GM18870 (cell line): ENCODE measurements around the gene KLHL40.

ENCODE experiments used
- ATAC-seq: cut with Tn5 transposase; IDR thresholded peaks from one replicate; pipeline ENCODE4 v1.9.1; 2021; ENCODE audit warnings: moderate library complexity; ENCODE audit not compliant: unreplicated experiment

Gene KLHL40

DNA sequence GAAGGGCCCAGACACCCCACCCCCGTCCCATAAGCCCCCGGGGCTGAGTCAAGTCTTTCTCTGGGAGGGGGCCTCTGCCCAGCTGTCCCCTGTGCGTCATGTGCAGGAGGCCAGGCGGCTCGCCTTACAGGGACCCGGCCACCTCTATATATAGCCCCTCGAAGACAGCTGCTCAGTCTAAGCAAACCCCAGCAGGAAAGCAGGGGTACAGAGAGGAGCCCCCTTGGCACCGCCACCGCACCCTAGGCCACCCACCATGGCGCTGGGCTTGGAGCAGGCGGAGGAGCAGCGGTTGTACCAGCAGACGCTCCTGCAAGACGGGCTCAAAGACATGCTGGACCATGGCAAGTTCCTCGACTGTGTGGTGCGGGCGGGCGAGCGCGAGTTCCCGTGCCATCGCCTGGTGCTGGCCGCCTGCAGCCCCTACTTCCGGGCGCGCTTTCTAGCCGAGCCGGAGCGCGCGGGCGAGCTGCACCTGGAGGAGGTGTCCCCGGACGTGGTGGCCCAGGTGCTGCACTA is at the start of gene KLHL40:
KLHL40 (plus strand) TSS at position 175 of the 519 bp plus-strand sequence; CDS start at position 257, 82 bp downstream.
- ATAC-seq, result no peak

GRCh38 chr3:42637001-42637400 is 48.3 kb upstream of the KLHL40 start:
- ATAC-seq, result no peak

DNA sequence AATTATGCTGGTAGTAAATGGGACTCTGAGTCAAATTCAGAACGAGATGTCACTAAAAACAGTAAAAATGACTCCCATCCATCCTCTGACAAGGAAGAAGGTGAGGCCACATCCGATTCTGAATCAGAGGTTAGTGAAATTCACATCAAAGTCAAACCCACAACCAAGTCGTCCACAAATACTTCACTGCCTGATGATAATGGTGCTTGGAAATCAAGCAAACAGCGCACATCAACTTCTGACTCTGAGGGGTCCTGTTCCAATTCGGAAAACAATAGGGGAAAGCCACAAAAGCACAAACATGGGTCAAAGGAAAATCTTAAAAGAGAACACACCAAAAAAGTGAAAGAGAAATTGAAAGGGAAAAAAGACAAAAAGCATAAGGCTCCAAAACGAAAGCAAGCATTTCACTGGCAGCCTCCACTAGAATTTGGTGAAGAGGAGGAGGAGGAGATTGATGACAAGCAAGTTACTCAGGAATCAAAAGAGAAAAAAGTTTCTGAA is 46.9 kb upstream of the KLHL40 start:
- no peak for ATAC-seq

- ATAC-seq, result no peak
Measured at GRCh38 chr3:42639192-42639591, 46.1 kb upstream of the KLHL40 start.

DNA sequence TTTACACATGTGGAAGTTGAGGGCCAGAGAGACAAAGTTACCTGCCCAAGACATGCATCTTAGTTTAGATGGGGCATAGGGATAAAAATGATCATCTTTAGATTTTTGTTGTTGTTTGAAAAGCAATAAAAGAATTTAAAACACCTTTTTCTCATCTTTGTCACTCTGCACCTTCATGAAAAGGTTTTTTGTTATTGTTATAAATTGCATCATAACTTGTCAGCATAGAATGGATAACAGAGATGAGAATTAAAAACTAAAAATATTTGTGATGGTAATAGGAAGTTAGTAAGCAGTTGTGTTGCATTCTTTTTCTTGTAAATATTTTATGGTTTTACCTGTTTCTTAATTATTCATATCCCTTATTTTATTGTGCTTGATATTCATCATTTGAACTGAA is 45.2 kb upstream of the KLHL40 start:
- no peak for ATAC-seq

GRCh38 chr3:42640771-42641370 is 44.5 kb upstream of the KLHL40 start:
- no peak for ATAC-seq

DNA sequence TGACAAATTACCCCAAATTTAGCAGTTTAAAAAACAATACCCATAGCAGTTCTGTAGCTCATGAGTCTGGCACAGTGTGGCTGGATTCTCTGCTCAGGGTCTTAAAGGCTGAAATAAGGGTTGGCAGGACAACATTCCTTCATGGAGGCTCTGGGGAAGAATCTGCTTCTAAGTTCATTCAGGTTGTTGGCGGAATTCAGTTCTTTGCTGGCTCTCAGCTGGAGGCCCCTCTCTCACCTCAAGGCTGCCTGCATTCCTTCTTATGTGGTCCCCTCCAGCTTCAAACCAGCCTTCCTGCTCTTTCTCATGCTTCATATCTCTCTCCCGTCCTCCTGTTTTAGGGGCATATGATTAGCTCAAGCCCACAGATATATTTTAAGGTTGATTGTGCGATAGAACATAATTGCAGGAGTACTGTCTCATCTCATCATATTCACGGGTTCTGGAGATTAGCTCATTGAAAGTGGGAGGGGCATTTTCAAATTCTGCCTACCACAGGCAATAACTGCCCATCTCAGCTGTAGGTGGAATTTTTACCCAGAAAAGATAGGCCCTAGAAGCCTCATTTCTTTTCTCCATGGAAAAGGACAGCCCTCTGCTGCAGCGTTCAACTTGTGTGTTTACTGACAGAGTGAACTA is 37.4 kb upstream of the KLHL40 start:
- no peak for ATAC-seq

GRCh38 chr3:42649006-42649405 is 36.3 kb upstream of the KLHL40 start:
- no peak for ATAC-seq

GRCh38 chr3:42649783-42650182 is 35.6 kb upstream of the KLHL40 start:
- ATAC-seq, result no peak

DNA sequence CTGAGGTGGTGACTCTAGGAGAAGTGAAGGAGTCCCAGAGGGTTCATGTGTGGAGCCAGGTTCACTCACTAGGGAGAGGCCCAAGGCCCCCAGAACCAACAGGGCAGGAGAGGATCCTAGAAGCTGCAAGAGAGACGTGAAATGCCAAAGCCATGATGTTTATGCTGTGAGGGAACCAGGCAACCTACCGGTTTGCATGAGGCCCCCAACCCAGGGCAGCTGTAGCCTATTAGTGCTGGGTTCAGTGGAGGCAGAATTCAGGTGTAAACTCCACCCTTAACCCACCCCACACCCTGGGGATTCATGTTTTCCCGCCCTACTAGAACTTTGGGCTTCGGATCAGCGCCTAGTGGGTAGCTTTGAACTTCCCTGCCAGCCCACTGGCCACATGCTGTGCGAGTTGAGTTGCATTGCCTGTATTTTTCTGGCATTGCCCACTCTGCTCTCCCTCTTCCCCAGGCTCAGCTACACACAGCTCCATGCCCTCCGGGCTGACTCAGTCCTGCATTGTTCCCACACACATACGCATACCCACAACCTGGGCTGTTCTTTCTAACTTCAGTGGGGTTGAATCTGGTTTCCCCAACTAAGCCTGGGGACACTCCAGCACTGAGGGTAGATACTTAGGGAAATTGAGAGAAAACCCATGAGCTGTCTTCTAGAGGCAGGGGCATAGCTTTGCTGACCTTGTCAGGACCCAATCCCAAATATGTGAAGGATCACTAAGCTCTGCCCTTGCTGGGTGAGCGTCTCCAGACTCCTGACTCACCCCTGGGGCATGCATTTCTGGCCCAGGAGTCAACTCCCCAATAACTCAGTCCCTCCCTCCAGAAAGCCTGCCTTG is 33.9 kb upstream of the KLHL40 start:
- ATAC-seq, result no peak

DNA sequence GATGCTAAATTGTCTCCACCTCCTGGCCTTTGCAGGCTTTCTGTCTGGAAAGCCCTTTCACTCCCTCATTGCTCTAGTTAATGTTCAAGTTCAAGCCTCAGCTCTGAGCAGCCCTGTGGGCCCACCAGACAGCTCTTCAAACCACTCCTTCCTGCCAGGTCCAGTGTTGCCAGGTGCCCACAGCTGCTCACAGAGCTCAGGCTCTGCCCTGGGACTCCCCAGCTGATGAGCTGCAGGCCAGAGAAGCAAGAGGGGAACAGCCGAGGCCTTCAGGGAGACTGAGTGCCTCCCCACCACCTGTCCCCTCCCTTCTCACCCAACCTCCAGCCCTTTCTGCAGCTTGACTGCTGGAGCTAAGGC is 33.1 kb upstream of the KLHL40 start:
- peak; percentile 14 for ATAC-seq

DNA sequence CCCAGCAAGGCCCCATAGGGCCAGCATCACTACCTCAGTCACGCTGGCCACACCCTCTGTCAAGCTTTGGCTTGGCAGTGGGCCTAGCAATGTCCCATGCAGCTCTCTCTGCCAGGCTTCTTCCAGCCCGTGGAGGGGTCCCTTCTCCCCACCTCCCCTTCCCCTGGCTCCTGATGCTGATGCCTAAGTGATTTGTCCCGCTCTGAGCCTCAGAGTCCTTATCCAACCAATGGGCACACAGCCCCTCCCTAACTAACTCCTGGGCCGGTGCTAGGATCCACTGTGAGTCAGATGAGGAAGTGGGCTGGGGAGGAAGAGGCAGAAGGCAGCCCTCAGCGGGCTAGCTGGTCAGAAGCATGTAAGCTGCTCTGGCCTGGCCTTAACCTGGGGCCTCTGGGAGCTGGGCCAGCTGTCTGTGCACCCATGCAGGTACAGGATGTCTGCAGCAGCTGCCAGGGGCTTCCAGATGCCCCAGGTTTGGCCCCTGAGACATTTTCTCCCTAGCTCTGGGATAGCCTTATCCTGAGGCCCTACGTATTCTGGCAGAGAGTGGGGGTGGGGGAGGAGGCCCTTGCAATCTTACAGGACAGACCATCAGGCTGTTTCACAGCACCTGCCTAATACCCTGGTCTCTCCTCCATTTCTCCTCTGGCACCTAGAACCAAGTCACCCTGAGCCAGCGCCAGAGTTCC is 32.6 kb upstream of the KLHL40 start:
- ATAC-seq, result peak; percentile 52

GRCh38 chr3:42653303-42653559 is 32.1 kb upstream of the KLHL40 start:
- no peak for ATAC-seq

- ATAC-seq, result no peak
Measured at GRCh38 chr3:42653560-42654330, 31.6 kb upstream of the KLHL40 start, which contains the start of gene ZBTB47. Gene ZBTB47 (plus strand): TSS chr3:42653697. CDS start chr3:42658356, 4,659 bp downstream.

- ATAC-seq, result no peak
Measured at GRCh38 chr3:42654331-42655201, 30.8 kb upstream of the KLHL40 start.

DNA sequence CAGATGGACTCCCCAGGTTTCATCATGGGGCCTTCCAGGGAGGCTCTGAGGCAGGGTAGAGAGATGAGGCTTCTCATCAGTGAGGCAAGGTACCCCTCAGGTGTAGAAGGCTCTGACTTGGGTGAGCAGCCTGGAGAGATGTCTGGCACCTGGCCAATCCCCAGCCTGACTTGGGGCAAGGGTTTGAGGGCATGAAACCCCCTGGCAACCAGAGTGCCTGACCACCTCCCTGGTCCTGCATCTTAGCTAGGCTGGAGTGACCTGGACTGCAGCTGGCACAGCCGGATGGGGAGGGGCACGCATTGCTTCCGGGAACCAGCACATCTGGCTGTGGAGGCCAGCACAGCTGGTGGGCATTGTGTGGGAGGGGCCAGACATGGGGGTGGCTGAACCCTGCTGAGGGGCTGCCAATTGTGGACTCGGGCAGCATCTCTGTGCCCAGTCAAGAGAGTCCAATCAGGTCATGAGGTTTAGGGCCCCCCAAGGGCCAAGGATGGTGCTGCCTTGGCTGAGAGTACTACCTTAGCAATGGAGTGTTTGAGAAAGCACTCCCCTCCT is 29.9 kb upstream of the KLHL40 start:
- no peak for ATAC-seq

- ATAC-seq, result no peak
Measured at GRCh38 chr3:42655980-42656679, 29.2 kb upstream of the KLHL40 start.
